DND-41 (cell line): ENCODE results near the gene TPRN.

Experiments
- ATAC-seq: fragments of 200-7000 bp; cut with Tn5 transposase; 3 replicates; pipeline ENCODE4 v1.9.1; 2021; ENCODE audit warnings: low read depth; ENCODE audit not compliant: insufficient read depth
- DNase-seq: peaks from one replicate; pipeline ENCODE4 v3.0.0-alpha.2; 2020
- H2AFZ ChIP-seq: 2 replicates; pipeline ENCODE4 v1.6.0; 2012; ENCODE audit warnings: low read depth, low read length
- H3K27ac ChIP-seq: 2 replicates; pipeline ENCODE4 v1.5.1; 2012; ENCODE audit warnings: low read length, inconsistent platforms
- H3K27me3 ChIP-seq: fragments of 200-600 bp; sonication (generic); 2 replicates; pipeline ENCODE4 v1.6.0; 2012; ENCODE audit warnings: low read length, mild to moderate bottlenecking, inconsistent platforms; ENCODE audit not compliant: insufficient read depth, poor library complexity
- H3K36me3 ChIP-seq: 2 replicates; pipeline ENCODE4 v1.5.1; 2012; ENCODE audit warnings: low read length, inconsistent platforms; ENCODE audit not compliant: insufficient read depth
- H3K4me1 ChIP-seq: 2 replicates; pipeline ENCODE4 v1.5.1; 2012; ENCODE audit warnings: mild to moderate bottlenecking, low read length; ENCODE audit not compliant: insufficient read depth
- H3K4me2 ChIP-seq: 2 replicates; pipeline ENCODE4 v1.6.0; 2012; ENCODE audit warnings: mild to moderate bottlenecking, moderate library complexity, low read length, inconsistent platforms; ENCODE audit not compliant: insufficient read depth
- H3K4me3 ChIP-seq, 2 experiments: fragments of 200-600 bp in 1 of 2; shearing (Covaris generic) in 1 of 2; 2 replicates each; pipeline ENCODE4 v1.5.1; 2012 to 2016; ENCODE audit warnings: inconsistent platforms in 2 of 2, low read length in 2 of 2, mild to moderate bottlenecking in 2 of 2, low read depth in 1 of 2, moderate library complexity in 1 of 2
- H3K79me2 ChIP-seq: 2 replicates; pipeline ENCODE4 v1.6.0; 2012; ENCODE audit warnings: low read length, inconsistent platforms; ENCODE audit not compliant: insufficient read depth
- H3K9ac ChIP-seq: 2 replicates; pipeline ENCODE4 v1.6.0; 2012; ENCODE audit warnings: low read depth, mild to moderate bottlenecking, inconsistent platforms, low read length, moderate library complexity
- H3K9me3 ChIP-seq: 2 replicates; pipeline ENCODE4 v1.5.1; 2012; ENCODE audit warnings: low read length, moderate library complexity, mild to moderate bottlenecking, inconsistent platforms; ENCODE audit not compliant: insufficient read depth, severe bottlenecking
- H4K20me1 ChIP-seq: 2 replicates; pipeline ENCODE4 v1.6.0; 2012; ENCODE audit warnings: low read length; ENCODE audit not compliant: insufficient read depth
- CTCF ChIP-seq: IDR thresholded peaks from 2 replicates; pipeline ENCODE4 v1.5.1; 2012; ENCODE audit warnings: borderline replicate concordance, low read length, moderate library complexity, mild to moderate bottlenecking; ENCODE audit not compliant: poor library complexity, severe bottlenecking; ENCODE audit errors: extremely low read depth
- EZH2 ChIP-seq: IDR thresholded peaks from 3 replicates; pipeline ENCODE4 v1.6.1; 2012; ENCODE audit warnings: borderline replicate concordance, low read depth, mild to moderate bottlenecking, moderate library complexity, low read length, inconsistent platforms; ENCODE audit not compliant: severe bottlenecking

TPRN gene

GRCh38 chr9:137215196-137215986, 14.8 kb upstream of the TPRN start:
- TF ChIP-seq EZH2 = no peak
- peaks cover 3% of the 10 kb centered on the region; the same call in 1 of the 2 replicates for H4K20me1 ChIP-seq

DNA sequence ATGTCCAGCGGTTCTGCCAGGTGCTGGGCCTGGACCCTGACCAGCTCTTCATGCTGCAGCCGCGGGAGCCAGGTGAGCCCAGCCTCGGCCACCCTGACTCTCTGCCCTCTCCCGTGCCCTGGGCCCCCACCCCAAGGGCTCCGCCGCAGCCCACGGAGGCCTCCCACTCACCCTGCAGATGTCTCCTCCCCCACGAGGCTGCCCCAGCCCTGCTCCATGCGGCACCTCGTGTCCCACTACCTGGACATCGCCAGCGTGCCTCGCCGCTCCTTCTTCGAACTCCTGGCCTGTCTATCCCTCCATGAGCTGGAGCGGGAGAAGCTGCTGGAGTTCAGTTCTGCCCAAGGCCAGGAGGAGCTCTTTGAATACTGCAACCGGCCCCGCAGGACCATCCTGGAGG, 14.1 kb upstream of the TPRN start:
- Histone ChIP-seq H4K20me1 (peaks cover 3% of the 10 kb centered on the region; the same call in 1 of the 2 replicates), H3K27me3 (no peaks in the 10 kb centered on the region), H3K79me2 (no peaks in the 10 kb centered on the region), H3K9ac (no peak overlapping the region), H3K36me3 (peaks cover 28% of the 10 kb centered on the region), H3K4me3 (no peak overlapping the region), H3K9me3 (no peaks in the 10 kb centered on the region), H3K27ac (no peak overlapping the region), H3K4me1 (no peaks in the 10 kb centered on the region), H3K4me2 (no peak overlapping the region), H2AFZ (no peak overlapping the region)
- DNase-seq (no peak), ATAC-seq (no peak)
- TF ChIP-seq CTCF (no peak), EZH2 (no peak)

More at GRCh38 chr9:137215196-137215986, 14.8 kb upstream of the TPRN start:
- no peaks in the 10 kb centered on the region for H3K9me3 ChIP-seq
- H3K4me1 ChIP-seq = no peaks in the 10 kb centered on the region
- no peak overlapping the region for H3K9ac ChIP-seq
- no peak overlapping the region for H3K27ac ChIP-seq
- no peak overlapping the region for H2AFZ ChIP-seq
- no peak overlapping the region for H3K4me2 ChIP-seq
- no peak for DNase-seq
- H3K36me3 ChIP-seq = peaks cover 28% of the 10 kb centered on the region
- H3K79me2 ChIP-seq = no peaks in the 10 kb centered on the region
- H3K4me3 ChIP-seq = no peak overlapping the region
- ATAC-seq = no peak
- no peaks in the 10 kb centered on the region for H3K27me3 ChIP-seq

DNA sequence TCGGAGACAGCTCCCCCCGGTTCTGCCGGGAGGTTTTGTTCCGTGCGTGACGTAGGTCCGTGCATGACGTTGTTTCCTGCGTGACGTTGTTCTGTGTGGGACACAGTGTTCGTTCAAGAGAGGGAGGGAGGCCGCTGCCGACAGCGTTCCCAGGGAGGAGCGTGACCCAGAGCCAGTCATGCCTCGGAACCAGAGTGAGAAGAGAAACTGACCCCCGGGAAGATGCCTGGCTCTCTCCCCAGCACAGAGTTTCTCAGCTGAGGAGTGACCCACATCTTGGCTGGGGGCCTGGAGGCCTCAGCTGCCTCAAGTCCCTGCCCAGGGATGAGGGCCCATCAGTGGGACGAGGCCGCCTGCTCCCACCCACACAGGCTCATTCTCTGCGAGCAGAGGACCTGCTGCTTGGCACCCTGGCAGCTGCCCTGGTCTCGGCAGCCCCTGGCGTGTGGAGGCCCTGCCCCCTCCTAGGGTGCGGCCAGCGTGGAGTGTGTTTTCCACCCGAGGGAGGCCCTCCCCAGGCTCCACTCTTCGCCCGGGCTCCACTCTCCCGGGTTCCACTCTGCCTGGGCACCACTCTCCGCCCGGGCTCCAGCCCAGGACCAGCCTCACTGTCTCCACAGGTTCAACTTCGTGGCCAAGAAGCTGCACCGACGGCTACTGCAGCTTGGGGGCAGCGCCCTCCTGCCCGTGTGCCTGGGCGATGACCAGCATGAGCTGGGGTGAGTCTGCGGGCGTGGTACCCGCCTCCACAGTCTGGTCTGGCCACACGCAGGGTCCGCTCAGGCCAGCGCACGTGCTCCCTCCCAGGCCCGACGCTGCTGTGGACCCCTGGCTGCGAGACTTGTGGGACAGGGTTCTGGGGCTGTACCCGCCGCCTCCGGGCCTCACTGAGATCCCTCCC, 12.9 kb upstream of the TPRN start:
- H3K27me3 ChIP-seq = no peaks in the 10 kb centered on the region
- no peaks in the 10 kb centered on the region for H3K4me1 ChIP-seq
- TF ChIP-seq EZH2 (no peak), CTCF (peak; percentile 22)
- H2AFZ ChIP-seq = no peak overlapping the region
- no peak for DNase-seq
- H3K36me3 ChIP-seq = peaks cover 36% of the 10 kb centered on the region
- ATAC-seq = no peak
- H4K20me1 ChIP-seq = peaks cover 3% of the 10 kb centered on the region; the same call in 1 of the 2 replicates
- no peak overlapping the region for H3K27ac ChIP-seq
- no peak overlapping the region for H3K4me3 ChIP-seq
- no peaks in the 10 kb centered on the region for H3K9me3 ChIP-seq
- no peaks in the 10 kb centered on the region for H3K79me2 ChIP-seq
- H3K4me2 ChIP-seq = no peak overlapping the region
- H3K9ac ChIP-seq = no peak overlapping the region
